ENCODE measurements around the gene CTU2.

DNA sequence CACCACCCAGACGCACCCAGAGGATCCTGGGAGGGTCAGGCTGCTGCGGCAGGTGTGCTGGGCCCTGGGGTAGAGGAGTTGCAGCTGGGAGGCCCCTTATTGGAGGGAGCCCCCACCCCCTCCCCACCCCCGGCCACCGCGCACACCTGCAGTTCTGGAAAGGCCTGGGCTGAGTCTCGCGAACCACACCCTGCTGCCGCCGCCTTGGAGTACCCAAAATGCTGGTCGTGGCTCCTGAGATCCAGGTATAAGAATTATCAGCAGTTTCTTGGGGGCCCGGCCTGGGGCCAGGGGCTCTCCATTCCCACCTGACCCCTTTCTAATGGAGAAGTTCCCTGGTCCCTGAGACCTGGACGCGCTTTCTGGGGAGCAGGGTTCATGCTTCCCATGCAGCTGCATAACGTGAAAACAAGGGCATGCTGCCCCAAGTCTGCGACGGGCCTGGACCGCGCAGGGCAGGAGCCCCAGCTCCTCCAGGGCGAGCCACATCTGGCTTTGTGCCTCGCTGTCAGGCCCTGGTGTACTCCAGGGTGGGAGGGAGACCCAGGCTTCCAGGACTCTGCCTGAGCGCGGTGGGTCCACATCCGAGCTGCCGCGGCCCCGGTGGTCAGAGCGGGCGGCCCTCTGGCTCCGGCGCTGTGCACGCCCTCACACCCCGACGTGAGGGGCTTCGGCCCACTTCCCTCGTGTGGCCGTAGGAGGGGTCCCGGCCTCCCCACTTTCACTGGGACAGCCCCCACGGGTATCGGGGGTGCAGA is 12.7 kb upstream of the CTU2 start:
- TF ChIP-seq, protein P1, sequence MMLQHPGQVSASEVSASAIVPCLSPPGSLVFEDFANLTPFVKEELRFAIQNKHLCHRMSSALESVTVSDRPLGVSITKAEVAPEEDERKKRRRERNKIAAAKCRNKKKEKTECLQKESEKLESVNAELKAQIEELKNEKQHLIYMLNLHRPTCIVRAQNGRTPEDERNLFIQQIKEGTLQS (IDR thresholded peaks at IDR 0.05): no peak
- TF ChIP-seq, protein P1 (CRISPR knock-in tag; conservative IDR thresholded peaks at IDR 0.05): no peak
- TF ChIP-seq, protein P2, sequence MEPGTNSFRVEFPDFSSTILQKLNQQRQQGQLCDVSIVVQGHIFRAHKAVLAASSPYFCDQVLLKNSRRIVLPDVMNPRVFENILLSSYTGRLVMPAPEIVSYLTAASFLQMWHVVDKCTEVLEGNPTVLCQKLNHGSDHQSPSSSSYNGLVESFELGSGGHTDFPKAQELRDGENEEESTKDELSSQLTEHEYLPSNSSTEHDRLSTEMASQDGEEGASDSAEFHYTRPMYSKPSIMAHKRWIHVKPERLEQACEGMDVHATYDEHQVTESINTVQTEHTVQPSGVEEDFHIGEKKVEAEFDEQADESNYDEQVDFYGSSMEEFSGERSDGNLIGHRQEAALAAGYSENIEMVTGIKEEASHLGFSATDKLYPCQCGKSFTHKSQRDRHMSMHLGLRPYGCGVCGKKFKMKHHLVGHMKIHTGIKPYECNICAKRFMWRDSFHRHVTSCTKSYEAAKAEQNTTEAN (CRISPR knock-in tag; IDR thresholded peaks at IDR 0.05): no peak
- TF ChIP-seq, protein P3, sequence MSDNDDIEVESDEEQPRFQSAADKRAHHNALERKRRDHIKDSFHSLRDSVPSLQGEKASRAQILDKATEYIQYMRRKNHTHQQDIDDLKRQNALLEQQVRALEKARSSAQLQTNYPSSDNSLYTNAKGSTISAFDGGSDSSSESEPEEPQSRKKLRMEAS (CRISPR knock-in tag; IDR thresholded peaks at IDR 0.05): no peak
